SKM-1 treated with dmso at 0.1 percent for 144 hours (cell line): ENCODE data around the gene TSPAN5.

Experiments
- DNase-seq: peaks from one replicate; lab custom pipeline; 2025; ENCODE audit not compliant: unreplicated experiment; lab: John Stamatoyannopoulos, UW

Gene TSPAN5

DNA sequence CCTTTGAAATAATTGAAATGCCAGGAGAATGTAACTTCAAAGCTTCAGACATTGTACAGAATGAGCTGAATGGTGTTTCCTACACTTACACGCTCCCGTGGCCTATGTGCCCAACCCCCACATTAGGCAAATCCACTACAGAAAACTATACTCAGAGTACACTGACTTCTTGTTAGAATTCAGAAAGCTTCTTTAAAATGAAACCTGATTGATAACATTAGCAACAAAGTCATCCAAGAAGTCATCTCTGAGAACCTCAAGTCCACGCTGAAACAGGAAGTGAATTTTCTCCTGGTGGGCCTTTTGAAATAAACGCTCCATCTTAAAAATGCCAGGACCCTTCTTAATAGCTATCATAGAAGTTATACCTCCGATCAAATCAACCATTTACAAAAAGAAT is 136.3 kb downstream of the TSPAN5 start:
- DNase-seq, result no peak

DNA sequence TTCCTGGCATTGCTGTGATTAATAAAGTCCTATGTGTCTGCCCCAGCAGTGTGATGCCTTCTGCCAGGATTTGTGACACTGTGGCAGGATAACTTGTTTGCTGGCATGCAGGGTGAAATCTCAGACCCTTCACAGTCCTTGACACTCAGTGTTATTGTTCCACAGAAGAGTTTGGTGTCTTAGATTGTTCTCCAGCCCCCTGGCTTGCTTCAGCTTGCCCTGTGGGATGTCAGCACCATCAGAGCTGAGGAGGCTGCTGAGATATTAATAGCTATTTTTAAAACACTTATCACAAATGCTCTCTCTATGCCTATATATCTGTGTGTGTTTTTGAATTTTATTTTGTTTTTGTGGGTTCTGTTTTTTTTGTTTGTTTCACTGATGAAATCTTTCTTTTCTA is 136.9 kb downstream of the TSPAN5 start:
- DNase-seq, result no peak

DNA sequence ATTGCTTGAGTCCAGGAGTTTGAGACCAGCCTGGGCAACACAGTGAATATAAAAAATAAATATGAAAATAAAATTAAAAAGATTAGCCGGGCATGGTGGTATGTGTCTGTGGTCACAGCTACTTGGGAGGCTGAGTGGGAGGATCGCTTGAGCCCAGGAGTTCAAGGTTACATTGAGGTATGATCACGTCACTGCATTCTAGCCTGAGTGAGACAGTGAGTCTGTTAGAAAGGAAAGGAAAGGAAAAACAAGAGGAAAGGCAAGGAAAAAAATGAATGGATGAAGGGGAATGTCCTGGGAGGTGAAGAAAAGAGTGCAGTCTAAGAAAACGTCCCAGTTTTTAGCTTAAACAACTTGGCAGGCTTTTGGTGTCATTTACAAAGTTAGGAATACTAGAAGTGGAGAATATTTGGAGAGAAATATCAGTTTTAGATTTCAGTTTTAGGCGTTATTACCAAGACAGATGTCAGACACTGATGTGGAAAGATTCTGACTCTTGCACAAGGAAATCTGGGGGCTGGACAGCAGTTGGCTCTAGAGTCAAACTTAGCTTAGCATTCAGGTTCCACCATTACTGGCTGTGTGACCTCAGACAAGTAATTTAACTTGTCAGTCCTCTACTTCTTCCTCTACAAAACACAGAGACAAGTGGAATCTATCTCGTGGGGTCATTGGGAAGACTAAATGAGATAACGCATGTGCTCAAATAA is 139.0 kb downstream of the TSPAN5 start:
- no peak for DNase-seq

DNA sequence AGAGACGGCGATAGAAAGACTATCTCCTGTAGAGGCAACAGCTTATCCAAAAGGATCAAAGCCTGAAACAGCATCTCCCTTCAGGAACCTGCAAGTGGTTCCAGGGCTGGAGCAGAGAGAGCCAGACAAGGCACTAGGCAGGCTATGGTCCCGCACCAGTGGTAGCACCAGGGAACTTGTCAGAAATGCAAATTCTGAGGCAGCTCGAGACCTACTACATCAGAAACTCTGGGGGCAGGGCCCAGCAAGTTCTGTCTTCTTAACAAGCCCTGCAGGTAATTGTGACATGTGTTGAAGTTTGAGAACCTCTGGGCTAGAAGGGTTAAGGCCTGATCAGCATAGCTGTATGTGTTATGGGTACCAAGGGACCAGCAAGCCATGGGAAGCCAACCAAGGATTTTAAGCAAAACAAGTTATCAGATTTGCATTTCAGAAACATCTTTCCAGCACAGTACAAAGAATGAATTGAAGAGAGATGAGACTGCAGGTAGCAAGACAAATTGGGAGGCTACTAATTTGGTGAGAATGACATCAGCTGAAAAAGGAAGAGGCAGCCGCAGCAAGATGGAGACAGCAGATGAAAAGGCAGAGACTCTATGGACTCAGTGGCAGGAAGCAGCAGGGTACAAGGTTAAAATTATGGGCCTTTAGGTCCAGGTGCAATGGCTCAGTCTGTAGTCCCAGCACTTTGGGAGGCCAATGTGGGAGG is 139.7 kb downstream of the TSPAN5 start:
- no peak for DNase-seq

DNA sequence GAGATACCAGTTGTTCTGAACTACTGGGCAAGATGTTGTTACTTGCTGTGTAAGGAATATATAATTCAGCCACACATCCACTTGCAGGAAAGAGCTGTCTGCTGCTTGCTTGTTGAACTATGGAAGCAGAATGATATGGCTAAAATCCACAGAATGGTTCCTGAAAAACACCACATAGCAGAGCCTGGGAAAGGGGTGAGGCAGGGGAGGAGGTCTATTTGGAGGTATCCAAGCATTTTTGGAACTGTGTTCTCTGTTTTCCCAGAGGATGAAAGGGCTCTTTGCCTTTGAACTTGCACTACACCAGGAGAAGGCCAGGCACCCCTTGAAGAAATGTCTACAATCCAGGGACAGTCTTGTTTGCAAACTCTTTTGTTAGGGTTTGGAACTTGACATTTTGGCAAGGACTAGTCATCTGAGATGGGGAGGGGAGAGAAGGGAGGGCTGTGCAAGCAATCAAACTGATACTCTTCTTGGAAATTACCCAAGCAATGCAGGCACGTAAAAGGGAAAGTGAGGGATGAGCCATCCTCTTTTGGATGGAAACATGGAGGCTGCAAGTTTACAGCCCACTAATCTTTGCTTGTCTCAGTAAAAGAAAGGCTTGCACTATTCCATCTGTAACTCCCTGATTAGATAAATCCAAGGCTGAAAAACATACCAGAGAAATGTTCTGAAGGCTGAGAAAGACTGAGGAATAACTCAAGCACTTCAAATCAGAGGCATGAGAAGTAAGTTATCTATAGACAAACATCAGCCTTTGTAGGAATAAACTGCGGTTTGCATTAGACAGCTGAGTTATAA is 141.0 kb downstream of the TSPAN5 start:
- DNase-seq, result no peak

DNA sequence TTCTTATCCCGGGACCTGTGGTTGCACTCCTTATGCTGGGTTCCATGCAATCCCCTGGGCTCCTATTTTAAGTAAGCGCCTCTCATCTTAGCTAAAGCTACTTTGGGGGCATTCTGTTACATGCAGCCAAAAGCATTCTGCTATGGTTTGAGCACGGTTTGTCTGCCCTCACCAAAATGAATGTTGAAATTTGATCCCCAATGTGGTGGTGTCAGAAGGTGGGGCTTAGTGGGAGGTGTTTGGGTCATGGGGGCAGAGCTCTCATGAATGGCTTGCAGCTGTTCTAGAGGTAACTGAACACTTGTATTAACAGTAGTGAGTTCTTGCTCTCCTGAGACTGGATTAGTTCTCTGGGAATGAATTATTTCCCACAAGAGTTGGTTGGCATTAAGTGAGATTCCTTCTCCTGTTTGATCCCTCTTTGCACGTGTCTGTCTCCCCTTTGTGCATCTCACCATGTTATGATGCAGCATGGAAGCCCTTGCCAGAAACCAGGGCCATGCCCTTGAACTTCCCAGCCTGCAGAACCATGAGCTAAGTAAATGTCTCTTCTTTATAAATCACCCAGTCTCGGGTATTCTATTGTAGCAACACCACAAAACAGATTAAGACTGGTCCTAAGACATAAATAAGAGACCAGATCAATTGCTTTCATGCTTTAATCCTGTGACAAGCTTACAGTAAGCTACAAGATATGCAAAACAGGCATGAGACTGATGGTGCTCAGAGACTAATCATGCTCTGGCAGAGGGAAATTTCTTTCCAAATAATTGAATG is 141.8 kb downstream of the TSPAN5 start:
- DNase-seq, result no peak

DNA sequence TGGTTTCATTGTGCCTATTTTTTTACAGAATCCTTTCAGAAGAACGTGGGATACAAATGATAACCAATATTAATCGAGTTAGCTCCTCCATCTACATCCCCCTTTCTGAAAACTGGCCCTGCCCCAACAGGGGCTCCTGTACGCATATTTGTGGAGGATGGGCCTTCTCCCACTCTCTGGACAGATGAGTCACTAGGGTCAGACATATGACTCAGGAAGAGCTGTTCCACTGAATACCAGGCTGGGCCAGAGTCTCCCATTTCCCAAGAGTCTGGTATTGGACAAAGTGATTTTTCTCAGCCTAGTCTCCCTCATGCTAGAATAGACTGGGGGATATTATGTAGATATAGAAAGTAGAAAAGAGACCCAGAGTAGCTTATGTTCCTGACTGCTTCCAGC is 142.4 kb downstream of the TSPAN5 start:
- DNase-seq, result no peak

DNA sequence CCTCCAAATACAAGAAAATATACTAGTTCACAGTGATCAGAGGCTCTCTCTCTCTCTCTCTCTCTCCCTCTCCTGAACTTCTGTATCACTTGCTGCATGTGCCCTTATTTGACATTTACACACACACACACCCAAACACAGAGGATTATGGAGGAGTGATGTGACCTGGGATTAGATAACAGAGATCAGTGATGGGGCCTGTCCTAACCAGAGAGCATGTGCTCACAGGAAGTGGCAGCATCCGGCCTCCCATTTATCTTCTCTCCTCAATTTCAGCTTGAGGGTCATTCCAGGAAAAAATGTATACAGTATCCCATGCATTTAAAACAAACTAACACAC is 143.0 kb downstream of the TSPAN5 start:
- DNase-seq, result no peak

DNA sequence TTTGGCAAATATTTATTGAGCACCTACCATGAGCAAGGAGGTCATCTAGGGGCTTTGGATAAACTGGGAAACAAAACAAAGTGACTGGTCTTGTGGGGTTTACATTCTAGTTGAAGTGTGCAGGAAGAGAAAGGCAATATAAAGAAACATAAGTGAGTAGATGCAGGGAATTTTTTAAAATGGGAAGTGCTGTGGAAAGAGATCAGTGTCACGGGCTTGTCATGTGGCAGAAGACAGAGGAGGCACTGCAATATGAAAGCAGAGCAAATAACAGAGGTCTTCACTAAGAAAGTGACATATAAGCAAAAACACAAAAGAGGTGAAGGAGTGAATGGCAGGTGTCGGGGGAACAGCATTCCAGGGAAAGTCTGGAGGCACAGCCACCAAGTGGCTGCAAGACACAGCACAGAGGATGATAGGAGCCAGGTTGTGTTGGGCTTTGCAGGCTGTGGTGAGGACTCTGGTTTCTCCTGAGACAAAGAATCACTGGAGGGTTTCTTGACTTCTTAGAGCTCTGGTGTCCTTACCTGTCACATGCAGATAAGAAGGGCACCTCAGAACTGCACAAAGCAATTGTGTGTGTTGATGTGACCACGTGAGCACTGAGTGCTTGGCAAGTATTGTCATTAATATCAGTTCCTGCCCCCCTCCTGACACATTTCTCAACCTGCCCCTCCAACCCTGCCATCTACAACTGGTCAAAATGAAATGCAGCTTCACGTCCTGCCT is 143.5 kb downstream of the TSPAN5 start:
- DNase-seq, result no peak

DNA sequence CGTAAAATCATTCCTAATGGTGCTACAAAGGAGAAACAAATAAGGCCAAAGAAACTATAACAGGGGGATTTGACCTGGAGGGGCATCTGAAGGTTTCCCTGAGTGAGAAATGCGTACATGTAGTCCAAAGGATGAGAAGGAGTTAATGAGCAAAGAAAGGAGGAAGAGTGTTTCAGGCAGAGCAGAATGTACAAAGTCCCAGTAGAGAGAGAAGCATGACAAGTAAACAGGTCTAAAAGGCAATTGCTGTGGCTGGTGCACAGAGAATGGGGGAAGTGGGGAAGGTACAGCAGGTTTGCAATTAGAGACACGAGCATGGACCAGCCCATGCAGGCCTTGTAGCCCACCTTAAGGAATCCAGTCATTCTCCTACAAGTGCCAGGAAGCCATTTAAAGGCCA is 145.5 kb downstream of the TSPAN5 start:
- no peak for DNase-seq

DNA sequence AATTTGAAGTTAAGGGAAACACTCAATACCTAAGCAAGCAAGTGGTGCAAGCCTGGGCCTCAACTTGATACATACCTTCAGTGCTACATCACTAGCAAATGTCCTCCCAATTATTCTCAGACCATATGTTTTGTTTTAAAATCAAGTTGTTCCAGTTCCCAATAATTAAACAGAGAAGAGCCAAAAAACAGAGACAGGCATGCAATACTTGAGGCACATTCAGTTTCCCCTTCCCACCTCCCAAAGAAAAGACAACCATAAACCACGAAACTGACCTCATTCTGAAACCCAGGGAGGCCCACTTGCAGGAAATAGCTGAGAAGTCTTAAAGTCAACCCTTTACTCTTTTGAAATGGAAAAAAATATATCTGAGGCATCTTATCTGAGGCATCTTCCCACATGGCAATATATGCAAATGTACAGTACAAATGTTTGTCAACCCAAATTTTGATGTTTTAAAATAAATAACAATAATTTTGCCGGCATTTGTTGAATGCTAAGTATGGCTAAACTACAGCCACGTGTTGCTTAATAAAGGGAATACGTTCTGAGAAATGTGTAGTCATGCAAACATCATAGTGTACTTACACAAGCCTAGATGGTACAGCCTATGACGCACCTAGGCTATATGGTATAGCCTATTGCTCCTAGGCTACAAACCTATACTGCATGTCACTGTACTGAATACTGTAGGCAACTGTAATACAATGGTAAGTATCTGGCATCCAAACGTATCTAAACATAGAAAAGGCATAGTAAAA is 147.5 kb downstream of the TSPAN5 start:
- peak; percentile 68 for DNase-seq

DNA sequence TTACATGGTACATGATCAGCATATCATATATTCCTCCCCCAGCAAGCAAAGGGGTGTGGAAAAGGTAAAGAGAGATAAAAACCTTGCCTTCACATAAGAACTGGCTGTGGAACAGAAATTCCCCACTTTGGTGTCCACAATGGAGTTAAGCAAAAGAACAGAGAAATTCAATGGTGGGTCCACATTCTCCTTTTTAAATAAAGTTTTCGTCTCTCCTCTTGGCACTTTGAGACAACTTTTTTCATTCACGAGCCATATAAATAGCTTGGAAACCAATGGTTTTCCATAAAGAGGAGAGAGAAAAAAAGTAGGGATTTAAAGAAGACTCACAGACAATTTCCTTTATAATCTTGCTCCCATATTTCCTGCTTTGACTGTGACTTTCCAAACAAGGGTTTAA is 148.1 kb downstream of the TSPAN5 start:
- DNase-seq, result no peak

DNA sequence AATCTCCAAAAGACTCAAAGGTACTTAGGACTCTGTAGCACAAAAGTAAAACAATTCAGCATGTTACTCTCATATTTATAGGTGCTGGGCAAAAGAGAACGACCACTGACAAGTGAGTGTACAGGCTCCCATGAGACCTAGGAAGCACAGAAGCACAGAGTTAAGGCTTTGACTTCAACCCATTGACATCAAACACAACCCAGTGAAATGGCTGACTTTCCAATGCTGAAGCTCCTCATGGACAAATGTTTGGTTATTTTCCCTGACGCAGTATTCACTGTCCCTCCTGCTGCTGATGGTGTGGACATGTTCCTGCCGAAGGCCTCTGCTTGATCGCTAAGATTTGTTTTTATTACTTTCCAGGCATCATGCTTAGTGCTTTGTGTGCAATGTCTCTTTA is 148.7 kb downstream of the TSPAN5 start:
- DNase-seq, result no peak

DNA sequence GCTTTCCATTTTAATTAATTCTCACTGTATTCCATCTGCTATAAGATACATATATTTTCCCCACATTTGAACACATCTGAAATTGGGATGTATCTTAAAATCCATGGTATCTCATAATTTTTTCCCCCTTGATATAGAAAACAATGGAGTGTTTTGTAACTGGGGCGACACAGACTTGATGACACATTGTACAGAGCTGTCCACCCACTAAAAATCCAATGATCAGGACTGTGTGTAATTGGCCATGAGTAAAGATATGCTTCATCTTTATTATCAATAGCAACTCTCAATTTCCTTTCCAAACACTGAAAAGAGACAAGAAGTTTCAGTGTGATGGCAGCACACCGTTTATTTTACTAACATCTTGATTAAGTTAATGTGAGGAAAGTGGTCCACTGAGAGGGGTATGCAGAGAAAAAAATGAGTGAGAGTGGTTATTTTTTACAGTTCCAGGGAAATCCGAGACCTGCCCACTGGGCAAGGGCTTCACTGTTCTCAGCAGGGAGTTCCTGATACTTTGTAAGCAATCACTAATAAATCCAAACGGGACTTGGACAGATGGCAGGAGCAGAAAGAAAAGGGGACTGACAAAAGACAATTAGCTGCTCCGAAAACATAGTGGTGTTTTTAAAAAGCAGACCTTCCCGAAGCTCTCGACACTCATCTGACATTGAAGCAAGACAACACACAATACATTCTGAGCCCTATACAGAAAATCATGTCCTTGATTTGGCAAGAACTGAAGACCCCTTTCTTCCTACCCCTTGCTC is 149.4 kb downstream of the TSPAN5 start:
- no peak for DNase-seq

DNA sequence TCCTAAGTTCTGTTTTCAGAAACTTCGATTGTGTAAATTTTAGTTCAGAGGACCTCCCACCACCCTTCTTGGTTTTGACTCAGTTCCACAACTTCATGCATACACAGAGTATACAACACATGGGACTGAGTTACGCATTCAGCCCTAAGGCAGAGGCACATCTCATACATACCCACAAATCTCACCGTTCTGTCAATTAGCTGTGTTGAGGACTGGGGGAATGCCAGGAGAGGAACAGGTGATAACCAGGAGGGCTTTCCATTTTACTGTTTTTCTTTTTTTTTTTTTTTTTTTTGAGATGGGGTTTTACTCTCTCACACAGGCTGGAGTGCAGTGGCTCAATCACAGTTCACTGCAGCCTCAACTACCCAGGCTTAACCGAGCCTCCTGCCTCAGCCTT is 150.2 kb downstream of the TSPAN5 start:
- DNase-seq, result no peak

DNA sequence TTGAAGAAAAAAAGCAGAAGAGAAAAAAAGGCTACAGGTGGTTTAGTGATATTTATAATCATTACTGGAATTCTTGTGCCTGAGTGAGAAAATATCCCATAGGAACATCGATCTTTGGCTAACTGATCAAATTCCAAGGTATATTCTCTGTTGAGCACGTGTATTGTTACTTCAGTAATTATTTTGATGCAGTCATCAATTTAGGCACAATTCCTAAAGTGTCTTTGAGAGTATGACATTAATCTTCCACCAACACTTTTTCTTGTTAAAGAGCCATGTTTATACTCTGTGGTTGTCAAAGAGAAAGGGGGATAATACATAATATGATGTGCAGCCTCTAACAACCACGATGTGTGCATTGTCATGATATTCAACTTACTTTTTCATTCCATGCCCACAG is 151.1 kb downstream of the TSPAN5 start:
- DNase-seq, result no peak

DNA sequence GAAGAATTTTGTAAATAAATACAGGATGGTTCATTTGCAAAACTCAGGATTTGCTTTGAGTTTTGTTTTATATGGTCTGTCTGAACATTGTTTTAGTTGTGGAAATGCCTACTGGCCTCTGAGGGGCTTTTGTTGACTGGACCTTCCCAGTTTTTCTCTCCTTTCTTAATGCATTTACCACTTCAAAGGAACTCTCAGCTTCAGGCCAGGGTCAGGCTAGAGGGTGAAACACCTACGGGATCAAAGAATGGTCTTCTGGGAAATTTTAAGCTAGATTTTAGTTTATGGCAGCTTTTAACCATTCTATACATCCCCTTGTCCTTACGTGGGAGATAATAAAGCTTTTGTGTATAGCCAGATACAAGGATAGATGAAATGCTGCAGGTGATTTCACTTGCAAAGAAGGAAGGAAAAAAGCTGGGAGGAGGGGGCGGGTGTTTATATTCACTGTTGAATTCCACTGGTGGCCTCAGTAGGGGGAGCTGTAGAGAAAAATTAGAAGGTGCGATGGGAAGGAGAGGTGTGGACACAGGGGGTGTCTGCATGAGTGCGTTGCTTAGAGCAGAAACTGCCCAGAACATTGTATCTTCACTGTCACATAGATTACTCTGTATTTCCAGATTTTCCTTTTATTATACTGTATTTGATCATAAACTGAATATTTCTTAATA is 151.8 kb downstream of the TSPAN5 start:
- DNase-seq, result peak; percentile 14

DNA sequence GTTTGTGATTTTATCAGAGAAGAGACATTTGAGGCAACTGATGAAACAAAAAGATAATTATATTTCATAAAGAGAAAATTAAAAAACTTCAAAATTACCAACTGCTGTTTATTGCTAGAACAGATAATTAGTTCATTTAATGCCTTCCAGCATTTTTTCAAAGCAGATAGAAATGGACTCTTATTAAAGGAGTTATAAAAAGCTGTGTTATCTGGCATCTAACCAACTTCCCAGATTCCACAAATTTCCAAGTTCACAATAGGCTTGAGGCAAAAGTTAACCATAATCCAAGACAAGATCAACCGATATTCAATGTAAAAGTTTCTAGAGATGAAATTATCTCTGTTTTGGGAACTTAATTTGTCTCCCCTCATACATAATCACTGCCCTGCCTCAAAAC is 152.4 kb downstream of the TSPAN5 start:
- DNase-seq, result no peak

DNA sequence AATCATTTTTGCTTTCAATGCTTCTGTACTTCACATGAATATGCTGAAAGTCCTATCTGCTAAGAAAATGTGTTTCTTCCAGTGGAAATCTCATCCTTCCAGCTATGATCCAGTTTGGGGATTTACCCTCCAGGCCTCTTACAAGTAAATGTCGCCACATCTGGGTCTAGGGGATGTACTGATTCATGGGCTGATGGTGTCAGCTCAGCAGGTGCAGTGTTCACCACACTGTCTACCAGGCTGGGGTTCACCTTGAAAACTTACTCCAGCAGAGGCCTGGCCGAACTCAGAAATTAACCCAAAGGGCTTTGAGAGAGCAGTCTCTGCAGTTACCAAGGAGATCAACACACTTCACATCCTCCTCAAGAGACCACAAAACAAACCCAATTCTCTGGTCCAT is 154.3 kb downstream of the TSPAN5 start:
- no peak for DNase-seq
